ENCODE data around the gene APOL6. TPM values are rescaled to one million over a fixed set of nuclear protein-coding genes. Genes with fewer than 3 reads are reported as not detected.
"Not testable (repeated sequence)": the region's sequence is repeated elsewhere in the genome, so short reads cannot be mapped to it uniquely, and the experiment has no call there.

Gene APOL6
- total and polyA plus RNA-seq, 4 donors, result 9.6 to 34.1 (median 22.4) TPM

DNA sequence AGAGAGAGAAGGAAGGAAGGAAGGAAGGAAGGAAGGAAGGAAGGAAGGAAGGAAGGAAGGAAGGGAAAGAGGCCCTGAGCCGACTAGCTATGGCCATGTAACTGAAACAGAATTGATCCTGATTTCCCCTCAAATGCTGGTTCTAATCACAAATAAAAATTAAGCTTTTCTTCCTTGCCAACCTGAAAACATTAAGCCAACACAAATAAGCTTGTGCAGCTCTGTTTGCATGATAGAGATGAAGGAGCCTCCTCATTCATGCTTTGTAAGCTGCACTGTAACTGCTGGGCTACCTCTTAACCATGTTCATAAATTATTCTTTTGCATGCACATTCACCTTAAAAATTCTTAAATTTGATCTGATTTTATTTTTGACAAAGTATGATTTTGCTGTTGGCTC is 41.8 kb downstream of the APOL6 start:
- no peak overlapping the region for H3K9ac ChIP-seq (ENCODE audit: insufficient read depth in 1 of 2, low read length in 2 of 2)
- ATAC-seq (ENCODE audit: insufficient read depth, low FRiP score) (no peak), DNase-seq (no peak)
- no peak overlapping the region for H3K4me3 ChIP-seq
- no peaks in the 10 kb centered on the region for H3K27me3 ChIP-seq (ENCODE audit: control insufficient read depth in 3 of 3, insufficient read depth in 3 of 3, low read length in 2 of 3)
- H3K4me1 ChIP-seq (ENCODE audit: control insufficient read depth in 5 of 5, insufficient read depth in 5 of 5, low read length in 5 of 5), result no peaks in the 10 kb centered on the region
- H3K36me3 ChIP-seq (ENCODE audit: control insufficient read depth in 4 of 4, insufficient read depth in 4 of 4, low read length in 4 of 4), result no peaks in the 10 kb centered on the region
- TF ChIP-seq, protein P1, sequence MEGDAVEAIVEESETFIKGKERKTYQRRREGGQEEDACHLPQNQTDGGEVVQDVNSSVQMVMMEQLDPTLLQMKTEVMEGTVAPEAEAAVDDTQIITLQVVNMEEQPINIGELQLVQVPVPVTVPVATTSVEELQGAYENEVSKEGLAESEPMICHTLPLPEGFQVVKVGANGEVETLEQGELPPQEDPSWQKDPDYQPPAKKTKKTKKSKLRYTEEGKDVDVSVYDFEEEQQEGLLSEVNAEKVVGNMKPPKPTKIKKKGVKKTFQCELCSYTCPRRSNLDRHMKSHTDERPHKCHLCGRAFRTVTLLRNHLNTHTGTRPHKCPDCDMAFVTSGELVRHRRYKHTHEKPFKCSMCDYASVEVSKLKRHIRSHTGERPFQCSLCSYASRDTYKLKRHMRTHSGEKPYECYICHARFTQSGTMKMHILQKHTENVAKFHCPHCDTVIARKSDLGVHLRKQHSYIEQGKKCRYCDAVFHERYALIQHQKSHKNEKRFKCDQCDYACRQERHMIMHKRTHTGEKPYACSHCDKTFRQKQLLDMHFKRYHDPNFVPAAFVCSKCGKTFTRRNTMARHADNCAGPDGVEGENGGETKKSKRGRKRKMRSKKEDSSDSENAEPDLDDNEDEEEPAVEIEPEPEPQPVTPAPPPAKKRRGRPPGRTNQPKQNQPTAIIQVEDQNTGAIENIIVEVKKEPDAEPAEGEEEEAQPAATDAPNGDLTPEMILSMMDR (IDR thresholded peaks at IDR 0.05; ENCODE audit: control extremely low read depth, extremely low read depth), result no peak
- no peak overlapping the region for H3K27ac ChIP-seq (ENCODE audit: low read depth in 1 of 2, low read length in 1 of 2)
- WGBS, 2 donors, result 21 to 39% methylated on average over 1 of the region's 1 CpG
- H3K9me3 ChIP-seq (ENCODE audit: control insufficient read depth in 4 of 4, insufficient read depth in 3 of 4, low read length in 3 of 4), result peaks cover 0 to 2% (median 0%) of the 10 kb centered on the region in 4 donors

DNA sequence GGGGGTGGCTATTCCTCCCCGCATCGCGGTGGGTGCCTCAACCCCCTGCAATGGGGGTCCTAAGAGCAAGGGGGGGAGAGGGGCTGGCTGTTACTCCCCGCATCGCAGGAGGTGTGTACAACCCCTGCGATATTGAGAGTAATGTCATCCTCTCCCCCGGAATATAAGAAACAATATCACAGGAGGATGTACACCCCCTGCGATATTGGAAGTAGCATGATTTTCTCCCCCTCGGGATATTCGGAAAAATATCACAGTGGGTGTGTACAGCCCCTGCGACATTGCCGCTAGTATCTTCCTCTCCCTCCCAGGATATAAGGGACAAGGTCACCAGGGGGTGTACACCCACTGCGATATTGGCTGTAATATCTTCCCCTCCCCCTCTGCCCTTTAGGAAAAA is 47.0 kb downstream of the APOL6 start:
- no peaks in the 10 kb centered on the region for H3K9me3 ChIP-seq (ENCODE audit: control insufficient read depth in 4 of 4, insufficient read depth in 3 of 4, low read length in 3 of 4)
- no peak overlapping the region for H3K9ac ChIP-seq (ENCODE audit: insufficient read depth in 1 of 2, low read length in 2 of 2)
- TF ChIP-seq, protein P1 (IDR thresholded peaks at IDR 0.05; ENCODE audit: control extremely low read depth, extremely low read depth), result no peak
- no peaks in the 10 kb centered on the region for H3K36me3 ChIP-seq (ENCODE audit: control insufficient read depth in 4 of 4, insufficient read depth in 4 of 4, low read length in 4 of 4)
- DNase-seq (no peak), ATAC-seq (ENCODE audit: insufficient read depth, low FRiP score) (no peak)
- H3K27ac ChIP-seq (ENCODE audit: low read depth in 1 of 2, low read length in 1 of 2), result no peak overlapping the region
- no peaks in the 10 kb centered on the region for H3K4me1 ChIP-seq (ENCODE audit: control insufficient read depth in 5 of 5, insufficient read depth in 5 of 5, low read length in 5 of 5)
- no peaks in the 10 kb centered on the region for H3K27me3 ChIP-seq (ENCODE audit: control insufficient read depth in 3 of 3, insufficient read depth in 3 of 3, low read length in 2 of 3)
- 86 to 89% methylated on average over 13 of the region's 13 CpGs for WGBS, 2 donors
- H3K4me3 ChIP-seq, result no peak overlapping the region

DNA sequence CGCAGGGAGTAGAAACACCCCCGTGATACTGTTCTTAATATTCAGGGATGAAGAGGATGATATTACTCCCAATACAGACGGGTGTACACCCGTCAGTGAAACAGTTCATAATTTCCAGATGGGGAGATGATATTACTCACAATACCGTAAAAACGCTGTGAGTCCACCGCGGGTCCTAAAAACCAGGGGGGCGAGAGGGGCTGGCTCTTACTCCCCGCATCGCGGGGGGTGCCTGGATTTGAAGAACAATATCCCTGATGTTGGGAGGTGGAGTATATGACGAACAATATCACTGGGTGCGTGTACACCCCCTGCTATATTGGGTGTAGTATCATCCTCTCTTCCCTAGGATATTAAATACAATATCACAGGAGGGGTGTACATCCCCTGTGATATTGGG is 48.9 kb downstream of the APOL6 start:
- ATAC-seq (ENCODE audit: insufficient read depth, low FRiP score), result no peak
- WGBS, 2 donors, result 76 to 80% methylated on average over 14 of the region's 14 CpGs

DNA sequence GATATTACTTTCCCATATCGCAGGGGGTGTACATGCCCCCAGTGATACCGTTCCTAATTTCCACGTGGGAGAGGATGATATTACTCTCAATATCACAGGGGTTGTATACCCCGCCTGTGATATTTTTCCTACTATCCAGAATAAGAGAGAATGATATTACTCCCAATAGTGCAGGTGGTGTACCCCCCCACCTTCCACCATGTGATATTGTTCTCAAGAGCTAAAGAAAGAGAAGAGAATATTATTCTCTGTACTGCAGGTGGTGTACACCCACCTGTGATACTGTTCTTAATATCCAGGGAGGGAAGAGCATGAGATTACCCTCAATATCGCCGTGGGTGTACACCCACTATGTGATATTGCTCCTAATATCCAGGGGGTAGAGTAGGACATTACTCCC is 51.6 kb downstream of the APOL6 start:
- not testable (repeated sequence) for H3K27me3 ChIP-seq (ENCODE audit: control insufficient read depth in 3 of 3, insufficient read depth in 3 of 3, low read length in 2 of 3); H3K4me1 ChIP-seq (ENCODE audit: control insufficient read depth in 5 of 5, insufficient read depth in 5 of 5, low read length in 5 of 5); H3K36me3 ChIP-seq (ENCODE audit: control insufficient read depth in 4 of 4, insufficient read depth in 4 of 4, low read length in 4 of 4); DNase-seq; ATAC-seq (ENCODE audit: insufficient read depth, low FRiP score); H3K4me3 ChIP-seq; H3K27ac ChIP-seq (ENCODE audit: low read depth in 1 of 2, low read length in 1 of 2); H3K9ac ChIP-seq (ENCODE audit: insufficient read depth in 1 of 2, low read length in 2 of 2); H3K9me3 ChIP-seq (ENCODE audit: control insufficient read depth in 4 of 4, insufficient read depth in 3 of 4, low read length in 3 of 4)
- WGBS, 2 donors, result 80% methylated on average over 6 of the region's 6 CpGs

More for the DNA sequence above, 48.9 kb downstream of the APOL6 start:
- Histone ChIP-seq H3K9me3 (ENCODE audit: control insufficient read depth in 4 of 4, insufficient read depth in 3 of 4, low read length in 3 of 4) (no peaks in the 10 kb centered on the region), H3K9ac (ENCODE audit: insufficient read depth in 1 of 2, low read length in 2 of 2) (no peak overlapping the region), H3K27me3 (ENCODE audit: control insufficient read depth in 3 of 3, insufficient read depth in 3 of 3, low read length in 2 of 3) (no peaks in the 10 kb centered on the region), H3K4me1 (ENCODE audit: control insufficient read depth in 5 of 5, insufficient read depth in 5 of 5, low read length in 5 of 5) (no peaks in the 10 kb centered on the region), H3K36me3 (ENCODE audit: control insufficient read depth in 4 of 4, insufficient read depth in 4 of 4, low read length in 4 of 4) (no peaks in the 10 kb centered on the region), H3K27ac (ENCODE audit: low read depth in 1 of 2, low read length in 1 of 2) (no peak overlapping the region), H3K4me3 (no peak overlapping the region)
- TF ChIP-seq, protein P1 (IDR thresholded peaks at IDR 0.05; ENCODE audit: control extremely low read depth, extremely low read depth), result no peak
- no peak for DNase-seq

Measured in lung (tissue), 12 donors.